ENCODE results near the gene SYT8. TPM values are rescaled to one million over a fixed set of nuclear protein-coding genes. Genes with fewer than 3 reads are reported as not detected.

The SYT8 gene
- total RNA-seq, 1 experiment from 2014 or later = 1.0 TPM

- ATAC-seq = peak; percentile 59
- no TSS peak for BruUV-seq (replicated peaks)
Observed at GRCh38 chr11:1796413-1797011, 38.3 kb upstream of the SYT8 start.

More at GRCh38 chr11:1796413-1797011, 38.3 kb upstream of the SYT8 start:
- no peak overlapping the region for H3K4me3 ChIP-seq (replicated peaks in 1 of 2; ENCODE audit: low read depth in 1 of 2, low read length in 2 of 2)
- no peaks in the 10 kb centered on the region for H3K79me2 ChIP-seq (ENCODE audit: insufficient read depth, low read length)
- ChIA-PET RAD21 (ENCODE audit: low non-redundant PET in 1 of 2, low total read pairs in 2 of 2, uncharacterized antibody in 2 of 2, unreplicated experiment in 2 of 2) (no interaction called here), CTCF (interaction anchor here (0.8 kb wide), 1 partner anchor 36 kb away, joined by 4 read pairs; no protein-coding TSS in a partner anchor), POLR2A (no interaction called here)
- intact Hi-C loops (cut with micrococcal nuclease) = no loop called here
- no peaks in the 10 kb centered on the region for H3K36me3 ChIP-seq (ENCODE audit: control insufficient read depth in 1 of 2, insufficient read depth in 2 of 2, low read length in 2 of 2)
- no peak overlapping the region for H3K9ac ChIP-seq (ENCODE audit: low read length)
- no peak overlapping the region for H3K4me2 ChIP-seq (ENCODE audit: low read length)
- H3K4me1 ChIP-seq (ENCODE audit: control insufficient read depth in 1 of 2, insufficient read depth in 2 of 2, low read length in 2 of 2) = no peaks in the 10 kb centered on the region
- no peaks in the 10 kb centered on the region for H3K9me2 ChIP-seq (ENCODE audit: insufficient read depth)
- no peaks in the 10 kb centered on the region for H4K20me1 ChIP-seq (ENCODE audit: insufficient read depth)
- no peaks in the 10 kb centered on the region; the same call in 1 of the 2 replicates for H3K27me3 ChIP-seq (ENCODE audit: insufficient read depth, low read length)
- DNase-seq (ENCODE audit: low read depth, low spot score) = no peak
- H3K27ac ChIP-seq (ENCODE audit: low read depth, low read length) = no peak overlapping the region
- no peaks in the 10 kb centered on the region for H3K9me3 ChIP-seq (ENCODE audit: control insufficient read depth in 1 of 2, insufficient read depth in 1 of 2, low read depth in 1 of 2, low read length in 2 of 2)
- no peak overlapping the region for H2AFZ ChIP-seq (ENCODE audit: low read depth, low read length, poor library complexity, severe bottlenecking)
- TF ChIP-seq CTCF (IDR thresholded peaks at IDR 0.05 in 2 of 3, conservative IDR thresholded peaks at IDR 0.05 in 1 of 3; ENCODE audit: borderline replicate concordance in 1 of 3, insufficient read depth in 1 of 3, low read depth in 2 of 3, low read length in 2 of 3) (peak in 1 of 3 experiments; percentile 12; a peak in 1 of 6 replicates), MAX (IDR thresholded peaks at IDR 0.05) (no peak), ZFX (IDR thresholded peaks at IDR 0.05) (no peak)
